ENCODE measurements around the gene SUSD1.

The SUSD1 gene

DNA sequence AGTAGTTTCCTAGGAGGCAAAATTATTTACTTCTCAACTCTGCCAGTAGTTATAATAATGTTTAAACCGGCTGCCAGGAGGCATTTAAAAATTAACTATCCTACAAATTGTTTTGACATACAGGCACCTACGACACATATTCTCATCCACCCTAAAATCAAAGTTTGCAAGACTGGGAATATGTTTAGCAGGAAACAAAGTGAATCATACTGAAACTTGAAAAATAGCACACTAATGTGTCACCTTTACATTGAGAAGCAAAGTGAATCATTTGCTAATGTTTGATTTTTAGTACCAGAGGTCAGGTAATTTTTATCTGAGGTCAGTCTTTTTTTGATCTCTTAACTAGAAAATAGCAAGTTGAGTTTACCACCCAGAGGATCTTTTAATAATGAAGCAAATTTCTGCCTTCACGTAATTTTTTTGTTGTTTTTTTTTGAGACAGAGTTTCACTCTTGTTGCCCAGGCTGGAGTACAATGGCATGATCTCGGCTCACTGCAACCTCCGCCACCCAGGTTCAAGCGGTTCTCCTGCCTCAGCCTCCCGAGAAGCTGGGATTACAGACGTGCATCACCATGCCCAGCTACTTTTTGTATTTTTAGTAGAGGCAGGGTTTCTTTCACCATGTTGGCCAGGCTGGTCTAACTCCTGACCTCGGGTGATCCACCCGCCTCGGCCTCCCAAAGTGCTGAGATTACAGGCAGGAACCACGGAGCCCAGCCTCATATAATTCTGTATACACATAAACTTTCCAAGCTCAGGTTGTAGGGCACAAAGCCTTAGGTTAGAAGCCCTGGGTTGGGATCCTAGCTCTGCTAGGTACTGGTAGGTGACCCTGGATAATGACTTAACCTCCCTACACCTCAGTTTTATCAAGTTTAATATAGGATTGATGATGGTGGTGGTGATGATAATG lies 154.2 kb downstream of the SUSD1 start:
- H3K4me3 ChIP-seq (ENCODE audit: low read depth, low read length) = no peak overlapping the region

DNA sequence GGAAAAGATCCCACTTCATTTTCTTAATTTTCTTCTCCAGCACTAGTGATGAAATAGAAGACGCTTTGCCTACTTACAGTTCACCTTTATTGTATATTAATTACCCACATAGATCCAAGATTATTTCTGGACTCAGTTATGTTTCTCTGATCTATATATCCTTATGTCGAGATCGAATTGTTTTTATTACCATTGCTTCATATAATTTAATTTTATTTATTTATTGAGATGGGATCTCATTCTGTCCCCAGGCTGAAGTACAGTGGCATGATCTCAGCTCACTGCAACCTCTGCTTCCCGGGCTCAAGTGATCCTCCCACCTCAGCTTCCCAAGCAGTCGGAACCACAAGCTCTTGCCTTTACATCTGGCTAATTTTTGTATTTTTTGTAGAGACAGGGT lies 157.2 kb downstream of the SUSD1 start:
- H3K4me3 ChIP-seq (ENCODE audit: low read depth, low read length) = no peak overlapping the region

DNA sequence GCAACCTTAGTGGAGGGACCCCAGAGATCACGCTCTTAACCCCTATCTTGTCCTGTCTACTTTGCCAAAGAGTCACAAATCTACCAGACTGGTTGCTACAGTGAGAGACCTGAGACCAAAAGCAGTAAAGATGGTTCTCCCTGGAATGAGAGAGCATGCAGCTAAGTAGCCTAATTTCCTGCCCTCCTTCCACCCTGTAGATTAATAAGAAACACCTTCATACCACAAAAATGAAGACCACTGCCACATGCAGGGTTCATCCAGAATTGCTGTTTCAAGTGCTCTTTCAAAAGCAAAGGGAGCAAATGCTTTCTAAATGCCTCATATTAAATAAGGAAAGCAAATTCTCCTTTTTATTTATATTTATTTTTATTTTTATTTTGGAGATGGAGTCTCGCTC lies 159.4 kb downstream of the SUSD1 start:
- H3K4me3 ChIP-seq (ENCODE audit: low read depth, low read length) = no peak overlapping the region

DNA sequence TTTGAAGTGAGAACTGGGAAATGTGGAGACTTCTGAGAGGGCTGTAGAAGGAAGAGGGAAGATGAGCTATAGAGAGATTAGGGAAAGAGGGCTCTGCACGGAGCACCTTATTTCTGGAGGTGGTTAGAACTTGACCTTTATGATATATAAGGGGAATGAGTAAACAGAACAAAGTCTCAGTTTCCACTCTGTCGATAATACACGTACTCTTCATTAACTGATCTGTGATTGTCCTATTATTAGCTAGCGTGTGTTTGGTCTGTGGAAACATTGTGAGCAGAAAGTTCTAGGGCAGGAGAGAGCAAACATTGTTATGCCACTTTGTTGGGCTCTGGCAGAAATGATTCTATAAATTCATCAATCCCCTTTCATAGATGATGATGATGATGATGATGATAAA lies 159.9 kb downstream of the SUSD1 start:
- H3K4me3 ChIP-seq (ENCODE audit: low read depth, low read length) = no peak overlapping the region

DNA sequence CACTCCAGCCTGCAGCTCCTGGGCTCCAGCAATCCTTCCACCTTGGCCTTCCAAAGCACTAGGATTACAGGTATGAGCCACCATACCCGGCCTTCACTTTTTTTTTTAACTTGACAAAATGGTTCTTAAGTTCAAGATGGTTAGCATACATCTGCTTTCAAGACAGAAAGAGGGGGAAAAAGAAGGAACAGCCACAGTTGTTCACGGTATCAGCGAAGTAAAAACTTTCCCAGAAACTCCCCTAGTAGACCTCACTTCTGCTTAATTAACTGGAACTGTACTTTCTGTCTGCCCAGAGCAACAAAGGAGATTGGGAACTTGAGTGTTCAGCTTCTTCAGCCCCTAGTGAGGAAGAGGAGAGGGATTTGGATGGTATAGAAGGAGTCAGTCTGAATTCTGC lies 161.8 kb downstream of the SUSD1 start:
- no peak overlapping the region for H3K4me3 ChIP-seq (ENCODE audit: low read depth, low read length)

DNA sequence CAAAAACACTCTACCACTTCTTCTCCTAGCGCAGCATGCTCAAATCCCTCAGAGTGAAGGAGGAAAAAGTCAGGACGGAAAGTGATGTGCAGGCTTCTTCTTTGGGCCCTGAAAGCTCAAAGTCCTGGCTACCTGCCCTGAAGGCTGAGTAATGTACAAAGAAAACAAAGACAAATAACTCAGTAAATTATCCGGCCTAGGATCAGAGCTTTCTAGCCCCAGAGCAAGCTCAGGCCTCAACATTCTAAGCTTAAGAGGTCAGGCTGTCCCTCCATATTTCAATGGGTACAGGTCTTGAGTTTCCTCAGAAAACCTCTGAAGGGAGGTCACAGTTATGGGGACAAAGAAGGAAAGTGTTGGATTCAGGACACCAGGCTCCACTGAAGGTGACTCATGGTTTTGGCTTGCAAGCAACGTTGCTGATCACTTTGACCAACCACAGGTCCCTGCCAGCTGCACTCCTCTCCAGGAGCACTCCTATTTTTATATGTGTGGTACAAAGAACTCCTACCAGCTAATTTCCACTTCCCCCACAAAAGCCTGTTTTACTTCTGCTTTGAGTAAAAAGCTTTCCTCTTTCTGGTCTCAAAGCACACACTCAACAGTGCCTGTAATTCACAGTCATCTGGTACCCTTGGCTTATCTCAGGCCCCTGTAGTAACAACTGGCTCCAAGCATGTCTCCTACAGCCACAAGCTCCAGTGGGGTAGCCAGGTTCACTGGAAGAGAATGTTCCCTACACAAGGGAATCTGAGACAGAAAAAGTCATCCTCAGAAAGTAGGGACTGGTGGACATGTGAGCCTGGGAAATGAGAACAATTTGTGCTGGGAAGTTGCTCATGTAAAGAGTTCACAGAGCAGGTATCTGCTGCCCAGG lies 162.8 kb downstream of the SUSD1 start:
- H3K4me3 ChIP-seq (ENCODE audit: low read depth, low read length) = no peak overlapping the region

DNA sequence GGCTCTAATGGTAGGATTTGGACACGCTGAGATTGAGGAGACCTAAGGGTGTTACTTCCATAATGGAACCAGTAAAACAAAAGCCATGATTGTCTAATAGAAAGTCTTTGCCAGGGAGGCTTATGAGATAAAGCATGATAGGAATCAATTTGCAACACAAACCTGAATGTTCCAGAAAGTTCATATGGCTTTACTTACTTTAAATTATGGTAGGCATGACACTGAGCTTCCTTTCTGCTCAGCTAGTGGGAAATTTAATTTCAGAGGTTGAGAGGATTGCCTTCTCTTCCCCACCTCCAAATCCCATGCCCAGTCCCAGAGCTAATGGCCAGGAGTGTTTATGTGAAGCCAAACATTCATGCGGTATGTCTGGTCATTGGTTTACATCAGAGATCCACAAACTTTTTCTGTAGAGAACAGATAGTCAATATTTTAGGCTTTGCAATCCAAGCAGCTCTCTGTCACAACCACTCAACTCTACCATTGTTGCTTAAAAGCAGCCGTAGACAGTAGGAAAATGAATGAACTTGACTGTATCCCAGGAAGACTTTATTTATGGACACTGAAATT lies 164.0 kb downstream of the SUSD1 start:
- H3K4me3 ChIP-seq (ENCODE audit: low read depth, low read length) = no peak overlapping the region

DNA sequence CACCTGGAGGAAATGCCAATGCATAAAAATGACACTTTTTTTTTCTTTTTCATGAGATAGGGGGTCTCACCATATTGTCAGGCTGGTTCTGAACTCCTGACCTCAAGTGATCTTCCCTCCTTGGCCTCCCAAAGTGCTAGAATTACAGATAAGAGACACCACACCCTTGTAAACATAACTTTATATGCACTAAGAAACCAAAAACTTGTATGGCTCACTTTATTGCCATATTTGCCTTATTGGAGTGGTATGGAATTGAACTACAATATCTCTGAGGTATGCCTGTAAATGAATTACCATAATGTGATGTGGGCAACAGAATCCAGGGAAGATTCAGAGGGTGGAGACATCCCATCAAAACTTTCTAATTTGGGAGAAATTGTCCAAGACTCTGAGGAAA lies 164.6 kb downstream of the SUSD1 start:
- H3K4me3 ChIP-seq (ENCODE audit: low read depth, low read length) = no peak overlapping the region

DNA sequence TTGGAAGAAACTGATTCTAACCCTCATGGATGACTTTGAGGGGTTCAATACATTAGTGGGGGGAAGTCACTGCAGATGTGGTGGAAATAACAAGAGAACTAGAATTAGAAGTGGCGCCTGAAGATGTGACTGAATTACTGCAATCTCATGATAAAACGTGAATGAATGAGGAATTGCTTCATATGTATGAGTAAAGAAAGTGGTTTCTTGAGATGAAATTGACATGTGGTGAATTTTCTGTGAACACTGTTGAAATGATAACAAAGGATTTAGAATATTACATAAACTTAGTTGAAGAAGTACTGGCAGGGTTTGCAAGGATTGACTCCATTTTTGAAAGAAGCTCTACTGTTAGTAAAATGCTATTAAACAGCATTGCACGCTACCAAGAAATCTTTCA lies 165.4 kb downstream of the SUSD1 start:
- H3K4me3 ChIP-seq (ENCODE audit: low read depth, low read length) = no peak overlapping the region

DNA sequence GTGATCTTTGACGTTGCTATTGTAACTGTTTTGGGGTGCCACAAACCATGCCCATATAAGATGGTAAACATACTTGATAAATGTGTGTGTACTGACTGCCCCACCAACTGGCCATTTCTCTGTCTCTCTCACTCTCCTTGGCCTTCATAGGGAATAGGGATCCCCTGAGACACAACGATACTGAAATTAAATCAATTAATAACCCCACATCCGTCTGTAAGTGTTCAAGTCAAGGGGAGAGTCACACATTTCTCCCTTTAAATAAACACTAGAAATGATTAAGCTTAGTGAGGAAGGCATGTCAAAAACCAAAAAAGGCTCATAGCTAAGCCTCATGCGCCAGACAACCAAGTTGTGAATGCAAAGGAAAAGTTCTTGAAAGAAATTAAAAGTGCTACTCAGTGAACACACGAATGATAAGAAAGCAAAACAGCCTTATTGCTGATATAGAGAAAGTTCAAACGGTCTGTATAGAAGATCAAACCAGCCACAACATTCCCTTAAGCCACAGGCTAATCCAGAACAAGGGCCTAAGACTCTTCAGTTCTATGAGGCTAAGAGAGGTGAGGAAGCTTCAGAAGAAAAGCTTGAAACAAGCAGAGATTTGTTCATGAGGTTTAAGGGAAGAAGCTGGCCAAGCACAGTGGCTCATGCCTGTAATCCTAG lies 167.4 kb downstream of the SUSD1 start:
- no peak overlapping the region for H3K4me3 ChIP-seq (ENCODE audit: low read depth, low read length)

DNA sequence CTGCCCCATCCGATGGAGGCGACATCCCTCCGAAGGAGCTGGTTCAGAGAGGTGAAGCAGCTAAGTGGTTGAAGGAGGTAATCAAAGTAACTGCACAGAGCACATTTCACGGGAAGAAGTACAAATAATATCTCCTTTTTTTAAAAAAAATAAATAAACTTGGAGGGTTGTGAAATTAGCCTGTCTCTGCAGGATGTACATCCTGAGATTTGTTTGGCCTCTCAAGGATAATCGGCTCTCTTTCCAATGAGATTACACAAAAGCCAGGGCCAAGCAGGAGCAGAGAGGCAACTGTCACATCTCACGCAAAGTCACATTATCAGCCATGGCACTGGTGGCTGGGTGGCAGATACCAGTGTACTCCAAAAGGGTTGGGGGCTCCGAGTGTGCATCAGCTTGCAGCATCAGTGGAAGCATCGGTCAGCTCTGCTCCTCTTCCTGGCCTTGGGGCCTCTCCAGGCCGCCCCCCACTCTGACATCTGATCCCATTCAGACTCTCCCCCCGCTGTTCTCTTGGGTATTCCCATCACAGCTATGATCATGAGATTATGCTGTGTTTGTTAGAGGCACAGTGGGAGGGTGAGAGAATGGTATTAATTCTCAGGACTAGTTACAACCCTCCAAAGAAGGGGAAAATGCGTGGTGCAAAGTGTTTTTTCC lies 168.6 kb downstream of the SUSD1 start:
- H3K4me3 ChIP-seq (ENCODE audit: low read depth, low read length) = no peak overlapping the region

DNA sequence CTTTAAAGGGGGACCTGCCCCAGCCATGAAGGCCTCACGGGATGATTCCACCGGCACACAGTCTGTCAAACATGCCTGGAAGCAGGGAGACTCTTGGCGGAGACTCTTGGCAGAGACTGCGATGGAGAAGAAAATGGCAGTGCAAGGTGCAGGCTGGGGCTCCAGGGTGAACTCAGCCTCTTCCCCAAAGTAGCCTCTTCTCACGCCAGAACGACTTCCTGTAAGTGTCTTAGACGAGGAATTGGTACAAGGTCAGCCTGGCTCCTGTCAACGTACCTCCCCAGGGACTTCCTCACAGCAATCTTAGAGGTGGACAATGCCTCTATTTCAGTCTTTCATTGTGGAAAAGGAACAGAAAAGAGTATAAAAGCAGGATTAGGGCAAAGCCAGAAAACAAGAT lies 169.2 kb downstream of the SUSD1 start:
- no peak overlapping the region for H3K4me3 ChIP-seq (ENCODE audit: low read depth, low read length)

DNA sequence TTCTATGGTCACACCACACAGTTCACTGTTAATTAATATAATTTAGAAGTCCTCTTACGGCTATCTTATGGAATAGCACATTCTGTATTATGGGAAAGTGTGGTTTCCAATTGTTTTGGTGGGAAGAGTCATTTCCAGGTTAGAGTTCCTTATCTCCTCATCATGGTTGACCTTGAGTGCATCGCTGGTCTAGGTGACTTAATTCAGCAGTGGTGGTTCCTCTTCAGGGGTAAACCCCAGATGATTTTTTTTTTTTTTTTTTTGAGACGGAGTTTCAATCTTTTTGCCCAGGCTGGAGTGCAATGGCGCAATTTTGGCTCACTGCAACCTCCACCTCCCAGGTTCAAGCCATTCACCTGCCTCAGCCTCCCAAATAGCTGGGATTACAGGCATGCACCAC lies 171.6 kb downstream of the SUSD1 start:
- no peak overlapping the region for H3K4me3 ChIP-seq (ENCODE audit: low read depth, low read length)

DNA sequence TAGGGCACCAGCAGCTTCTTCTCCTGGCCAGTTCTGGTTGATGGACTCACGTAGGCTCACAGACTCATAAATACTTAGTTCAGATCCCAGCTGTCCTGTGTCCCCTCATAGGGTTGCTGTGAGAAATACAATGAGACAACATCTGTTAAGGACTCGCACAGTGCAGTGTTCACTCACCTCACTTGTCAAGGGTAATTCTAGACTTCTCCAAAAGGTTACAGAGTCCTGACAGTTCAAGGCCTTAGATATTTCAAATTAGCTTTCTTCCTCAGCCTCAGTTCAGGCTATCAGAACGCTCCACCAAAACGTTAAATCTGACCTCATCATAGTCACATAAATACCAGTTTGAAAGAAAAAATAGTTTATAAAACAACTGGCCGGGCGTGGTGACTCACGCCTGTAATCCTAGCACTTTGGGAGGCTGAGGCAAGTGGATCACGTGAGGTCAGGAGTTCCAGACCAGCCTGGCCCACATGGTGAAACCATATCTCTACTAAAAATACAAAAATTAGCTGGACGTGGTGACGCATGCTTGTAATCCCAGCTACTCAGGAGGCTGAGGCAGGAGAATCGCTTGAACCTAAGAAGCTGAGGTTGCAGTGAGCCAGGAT lies 172.1 kb downstream of the SUSD1 start:
- no peak overlapping the region for H3K4me3 ChIP-seq (ENCODE audit: low read depth, low read length)

DNA sequence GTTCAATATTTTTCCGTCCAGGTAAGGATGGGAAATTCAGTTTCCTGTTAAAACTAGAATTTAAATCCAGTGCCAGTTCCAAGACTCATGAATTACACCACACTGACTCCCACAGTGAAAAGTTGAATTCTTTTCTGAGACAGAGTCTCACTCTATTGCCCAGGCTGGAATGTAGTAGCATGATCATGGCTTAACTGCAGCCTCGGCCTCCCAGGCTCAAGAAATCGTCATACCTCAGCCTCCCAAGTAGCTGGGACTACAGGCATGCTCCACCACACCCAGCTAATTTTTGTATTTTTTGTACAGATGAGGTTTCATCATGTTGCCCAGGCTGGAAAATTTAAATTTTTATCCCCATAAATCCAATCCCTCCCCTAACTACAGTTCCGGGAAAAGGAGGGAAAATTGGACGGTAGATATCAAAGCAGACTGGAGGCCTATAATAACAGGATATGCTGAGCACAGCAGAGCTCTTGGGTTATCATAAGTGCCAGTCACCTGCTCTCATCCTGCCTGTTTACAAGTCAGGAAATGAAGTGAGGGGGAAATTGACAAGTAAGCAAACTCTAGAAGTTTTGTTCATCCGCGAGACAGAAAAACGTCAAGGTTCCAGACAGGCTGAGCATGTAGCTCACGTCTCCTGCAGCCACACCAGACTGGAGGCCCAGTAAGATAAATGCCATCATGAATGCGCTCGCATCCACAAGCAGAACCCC lies 172.8 kb downstream of the SUSD1 start:
- no peak overlapping the region for H3K4me3 ChIP-seq (ENCODE audit: low read depth, low read length)

DNA sequence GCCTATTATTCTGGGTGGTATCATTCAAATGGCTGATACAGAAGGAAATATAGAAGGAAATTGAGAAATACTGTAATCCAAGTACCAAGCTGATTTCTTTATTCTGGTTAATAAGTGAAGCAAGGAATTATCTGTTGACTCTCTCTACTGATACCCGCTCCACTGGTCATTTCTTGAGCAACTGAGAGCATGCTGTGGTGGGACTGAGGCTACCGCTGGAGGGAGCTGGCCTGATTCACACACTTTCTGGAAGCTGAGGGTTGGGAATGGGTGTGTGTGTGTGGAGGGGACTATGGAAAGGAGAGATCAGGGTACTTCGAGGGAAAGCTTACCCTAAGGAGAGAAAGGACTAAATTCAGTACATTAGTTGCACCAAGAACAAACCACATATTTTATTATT lies 174.4 kb downstream of the SUSD1 start:
- H3K4me3 ChIP-seq (ENCODE audit: low read depth, low read length) = no peak overlapping the region

DNA sequence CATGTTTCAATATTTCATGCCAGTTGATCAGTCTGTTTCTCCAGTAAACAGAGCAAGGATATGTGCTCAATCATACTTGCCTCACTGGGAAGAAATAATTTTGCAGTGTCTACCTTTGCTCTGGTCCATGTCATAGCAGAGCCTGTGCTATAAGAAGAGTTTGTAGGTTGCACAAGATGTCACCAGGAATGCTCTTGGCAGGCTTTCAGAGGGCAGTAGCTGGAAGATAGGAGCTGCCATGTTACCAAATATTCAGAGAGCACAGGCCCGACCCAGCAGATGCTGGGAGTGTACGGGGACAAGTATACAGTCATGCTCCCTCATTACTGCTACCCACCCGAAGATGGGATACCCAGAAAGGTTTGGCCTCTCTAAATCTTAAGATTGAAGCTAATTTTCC lies 175.8 kb downstream of the SUSD1 start:
- H3K4me3 ChIP-seq (ENCODE audit: low read depth, low read length) = no peak overlapping the region

DNA sequence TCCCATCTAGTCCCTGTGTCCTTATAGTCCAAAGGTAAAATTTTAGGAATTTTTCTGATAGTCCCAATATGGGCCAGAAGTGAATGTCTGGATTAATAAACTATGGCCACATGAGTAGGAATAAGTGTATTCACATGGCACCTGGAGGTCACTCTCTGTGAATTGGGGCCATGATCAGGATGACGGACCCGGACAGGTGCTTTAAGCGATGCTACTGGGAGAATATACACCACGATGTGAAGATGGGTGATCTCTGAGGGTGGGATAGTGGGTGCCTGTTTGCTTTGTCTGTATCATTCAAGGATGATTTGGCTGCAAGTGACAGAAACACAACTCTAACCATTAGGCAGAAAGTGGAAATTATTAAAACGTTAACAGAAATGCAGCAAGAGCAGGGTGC lies 177.3 kb downstream of the SUSD1 start:
- no peak overlapping the region for H3K4me3 ChIP-seq (ENCODE audit: low read depth, low read length)

DNA sequence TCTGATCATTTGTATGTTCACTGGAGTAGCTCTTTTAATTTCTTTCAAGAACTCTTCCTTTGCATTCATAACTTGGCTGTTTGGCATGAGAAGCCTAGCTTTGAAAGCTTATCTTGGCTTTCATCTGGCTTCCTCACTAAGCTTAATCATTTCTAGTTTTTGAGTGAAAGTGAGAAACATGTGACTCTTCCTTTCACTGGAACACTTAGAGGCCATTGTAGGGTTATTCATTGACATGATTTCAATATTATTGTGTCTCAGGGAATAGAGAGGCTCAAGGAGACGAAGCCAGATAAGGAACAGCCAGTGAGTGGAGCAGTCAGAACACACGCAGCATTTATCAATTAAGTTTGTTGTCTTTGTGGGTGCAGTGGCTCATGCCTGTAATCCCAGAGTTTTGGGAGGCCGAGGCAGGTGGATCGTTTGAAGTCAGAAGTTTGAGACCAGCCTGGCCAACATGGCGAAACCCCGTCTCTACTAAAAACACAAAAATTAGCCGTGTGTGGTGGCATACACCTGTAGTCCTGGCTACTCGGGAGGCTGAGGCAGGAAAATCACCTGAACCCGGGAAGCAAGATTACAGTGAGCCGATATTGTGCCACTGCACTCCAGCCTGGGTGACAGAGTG lies 180.2 kb downstream of the SUSD1 start:
- no peak overlapping the region for H3K4me3 ChIP-seq (ENCODE audit: low read depth, low read length)

Data from iPS-11a (cell line).